Fibroblast of lung (primary cell): ENCODE measurements around the gene LECT2.

ENCODE experiments used
- EZH2 ChIP-seq: IDR thresholded peaks from 2 replicates; pipeline ENCODE4 v1.5.1; 2012; ENCODE audit warnings: low read length, control low read depth, mild to moderate bottlenecking; ENCODE audit errors: missing control alignments
- TF ChIP-seq, protein P1 (sequence below), 2 donors: IDR thresholded peaks in 1 of 2; conservative IDR thresholded peaks in 1 of 2; 1 replicate in 1 of 2; 2 replicates in 1 of 2; pipeline ENCODE4 v1.5.1; 2011 to 2012; ENCODE audit warnings: low read length in 2 of 2, control low read depth in 1 of 2, inconsistent platforms in 1 of 2, low read depth in 1 of 2, mild to moderate bottlenecking in 1 of 2

DNA sequence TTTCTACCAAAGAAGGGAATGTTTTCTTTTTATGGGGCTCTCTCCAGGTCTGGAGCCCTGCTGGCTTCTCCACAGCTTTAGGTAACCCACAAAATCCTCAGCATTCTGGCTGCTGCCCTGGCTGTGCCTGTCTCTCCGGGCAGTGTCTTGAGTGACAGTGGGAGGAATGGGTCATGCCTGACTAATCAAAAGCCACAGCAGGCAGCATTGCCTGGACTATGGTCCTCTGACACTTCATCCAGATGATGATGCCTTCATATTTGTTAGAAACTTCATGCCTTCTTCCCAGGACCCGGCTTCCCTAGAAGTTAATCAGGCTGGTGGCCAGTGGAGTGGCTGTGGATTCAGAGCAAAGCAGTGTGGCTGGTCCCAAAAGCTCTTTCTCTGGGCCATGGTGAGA lies 41.8 kb upstream of the LECT2 start:
- TF ChIP-seq, protein P1, sequence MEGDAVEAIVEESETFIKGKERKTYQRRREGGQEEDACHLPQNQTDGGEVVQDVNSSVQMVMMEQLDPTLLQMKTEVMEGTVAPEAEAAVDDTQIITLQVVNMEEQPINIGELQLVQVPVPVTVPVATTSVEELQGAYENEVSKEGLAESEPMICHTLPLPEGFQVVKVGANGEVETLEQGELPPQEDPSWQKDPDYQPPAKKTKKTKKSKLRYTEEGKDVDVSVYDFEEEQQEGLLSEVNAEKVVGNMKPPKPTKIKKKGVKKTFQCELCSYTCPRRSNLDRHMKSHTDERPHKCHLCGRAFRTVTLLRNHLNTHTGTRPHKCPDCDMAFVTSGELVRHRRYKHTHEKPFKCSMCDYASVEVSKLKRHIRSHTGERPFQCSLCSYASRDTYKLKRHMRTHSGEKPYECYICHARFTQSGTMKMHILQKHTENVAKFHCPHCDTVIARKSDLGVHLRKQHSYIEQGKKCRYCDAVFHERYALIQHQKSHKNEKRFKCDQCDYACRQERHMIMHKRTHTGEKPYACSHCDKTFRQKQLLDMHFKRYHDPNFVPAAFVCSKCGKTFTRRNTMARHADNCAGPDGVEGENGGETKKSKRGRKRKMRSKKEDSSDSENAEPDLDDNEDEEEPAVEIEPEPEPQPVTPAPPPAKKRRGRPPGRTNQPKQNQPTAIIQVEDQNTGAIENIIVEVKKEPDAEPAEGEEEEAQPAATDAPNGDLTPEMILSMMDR (conservative IDR thresholded peaks at IDR 0.05 in 1 of 2, IDR thresholded peaks at IDR 0.05 in 1 of 2; ENCODE audit: low read depth in 1 of 2, low read length in 2 of 2), result no peak
- TF ChIP-seq EZH2, result no peak
